Right hindlimb (tissue), 1 donor: Measurements from ENCODE around the gene HBM.
"Not testable (repeated sequence)": the region's sequence is repeated elsewhere in the genome, so short reads cannot be mapped to it uniquely, and the experiment has no call there.

Experiments
- DNase-seq: peaks from one replicate; pipeline ENCODE4 v3.0.0-alpha.2; 2018

Gene HBM

GRCh38 chr16:188674-189073, 22.9 kb downstream of the HBM start:
- DNase-seq = no peak

- no peak for DNase-seq
These were observed 23.9 kb downstream of the HBM start for GRCh38 chr16:189604-190186.

- no peak for DNase-seq
These were observed 26.1 kb downstream of the HBM start for GRCh38 chr16:191831-192230.

GRCh38 chr16:192686-193085, 26.9 kb downstream of the HBM start:
- DNase-seq = no peak

- DNase-seq = no peak
These were observed 27.7 kb downstream of the HBM start for GRCh38 chr16:193441-193840.

GRCh38 chr16:194516-194915, 28.7 kb downstream of the HBM start:
- DNase-seq = no peak

GRCh38 chr16:200388-200787, 34.6 kb downstream of the HBM start:
- no peak for DNase-seq

- DNase-seq = no peak
These were observed 37.5 kb downstream of the HBM start for GRCh38 chr16:203246-203645.

- DNase-seq = not testable (repeated sequence)
These were observed 38.3 kb downstream of the HBM start for GRCh38 chr16:204046-204445.

GRCh38 chr16:209359-209758, 43.6 kb downstream of the HBM start:
- not testable (repeated sequence) for DNase-seq

- DNase-seq = not testable (repeated sequence)
These were observed 45.9 kb downstream of the HBM start for GRCh38 chr16:211631-212180.

- no peak for DNase-seq
These were observed 47.2 kb downstream of the HBM start for GRCh38 chr16:212999-213398.
